ENCODE measurements around the gene COL6A1. TPM values are rescaled to one million over a fixed set of nuclear protein-coding genes. Genes with fewer than 3 reads are reported as not detected.

Gene COL6A1
- total RNA-seq, 1 experiment from 2014 or later: 33.4 TPM

DNA sequence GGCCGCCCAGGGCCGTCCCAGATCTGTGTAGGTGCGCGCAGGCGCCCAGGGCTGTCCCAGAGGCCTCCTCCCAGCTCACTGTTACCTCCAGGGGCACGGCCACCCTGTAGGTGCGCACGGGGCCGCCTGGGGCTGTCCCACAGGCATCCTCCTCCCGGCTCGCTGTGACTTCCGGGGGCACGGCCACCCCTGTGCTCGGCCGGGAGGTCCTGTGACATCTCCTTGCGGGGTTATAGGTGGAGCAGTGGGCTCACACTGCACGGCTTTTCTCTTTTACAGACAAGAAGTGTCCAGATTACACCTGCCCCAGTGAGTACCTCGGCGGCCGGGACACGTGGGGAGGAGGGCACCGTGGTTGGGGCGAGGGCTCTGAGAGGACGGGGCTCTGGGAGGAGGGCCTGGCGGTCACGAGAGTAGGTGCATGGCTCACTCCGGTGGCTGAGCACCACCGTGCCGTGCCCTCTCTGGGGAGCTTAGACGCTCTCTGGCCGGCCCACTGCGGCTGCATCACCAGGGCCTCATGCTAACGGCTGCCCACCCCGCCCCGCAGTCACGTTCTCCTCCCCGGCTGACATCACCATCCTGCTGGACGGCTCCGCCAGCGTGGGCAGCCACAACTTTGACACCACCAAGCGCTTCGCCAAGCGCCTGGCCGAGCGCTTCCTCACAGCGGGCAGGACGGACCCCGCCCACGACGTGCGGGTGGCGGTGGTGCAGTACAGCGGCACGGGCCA is 21.4 kb downstream of the COL6A1 start:
- ChIA-PET CTCF (no interaction called here), POLR2A (no interaction called here)
- no peaks in the 10 kb centered on the region for H3K27me3 ChIP-seq (replicated peaks; ENCODE audit: control insufficient read depth, insufficient read depth, low read length)
- H3K4me3 ChIP-seq (ENCODE audit: low read depth, low read length): no peak overlapping the region
- H3K4me3 Mint-ChIP-seq (ENCODE audit: unreplicated experiment): no peak overlapping the region
- H3K27me3 Mint-ChIP-seq (ENCODE audit: insufficient read depth, unreplicated experiment): no peaks in the 10 kb centered on the region
- BruUV-seq (replicated peaks): no TSS peak
- no peak for TF ChIP-seq CTCF (IDR thresholded peaks at IDR 0.05; ENCODE audit: insufficient read depth in 1 of 2, low read depth in 1 of 2, low read length in 1 of 2, severe bottlenecking in 1 of 2, unreplicated experiment in 1 of 2)
- no peaks in the 10 kb centered on the region for H3K4me1 Mint-ChIP-seq (ENCODE audit: low read depth, unreplicated experiment)
- H3K9me3 ChIP-seq: peaks cover 14% of the 10 kb centered on the region
- no peaks in the 10 kb centered on the region for H3K36me3 Mint-ChIP-seq (ENCODE audit: insufficient read depth, unreplicated experiment)
- H3K4me1 ChIP-seq: no peaks in the 10 kb centered on the region
- H3K27ac Mint-ChIP-seq (ENCODE audit: unreplicated experiment): no peak overlapping the region
- DNase-seq: no peak
- intact Hi-C loops (cut with micrococcal nuclease; ENCODE audit: unreplicated experiment): no loop called here
- no peaks in the 10 kb centered on the region for H3K9me3 Mint-ChIP-seq (ENCODE audit: unreplicated experiment)
- no peaks in the 10 kb centered on the region for H3K36me3 ChIP-seq (ENCODE audit: control insufficient read depth, insufficient read depth, low read length)

DNA sequence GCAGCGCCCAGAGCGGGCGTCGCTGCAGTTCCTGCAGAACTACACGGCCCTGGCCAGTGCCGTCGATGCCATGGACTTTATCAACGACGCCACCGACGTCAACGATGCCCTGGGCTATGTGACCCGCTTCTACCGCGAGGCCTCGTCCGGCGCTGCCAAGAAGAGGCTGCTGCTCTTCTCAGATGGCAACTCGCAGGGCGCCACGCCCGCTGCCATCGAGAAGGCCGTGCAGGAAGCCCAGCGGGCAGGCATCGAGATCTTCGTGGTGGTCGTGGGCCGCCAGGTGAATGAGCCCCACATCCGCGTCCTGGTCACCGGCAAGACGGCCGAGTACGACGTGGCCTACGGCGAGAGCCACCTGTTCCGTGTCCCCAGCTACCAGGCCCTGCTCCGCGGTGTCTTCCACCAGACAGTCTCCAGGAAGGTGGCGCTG is 22.0 kb downstream of the COL6A1 start:
- Histone ChIP-seq H3K27me3 (replicated peaks; ENCODE audit: control insufficient read depth, insufficient read depth, low read length) (no peaks in the 10 kb centered on the region), H3K4me3 (ENCODE audit: low read depth, low read length) (no peak overlapping the region), H3K9me3 (peaks cover 14% of the 10 kb centered on the region), H3K4me1 (no peaks in the 10 kb centered on the region), H3K36me3 (ENCODE audit: control insufficient read depth, insufficient read depth, low read length) (no peaks in the 10 kb centered on the region)
- no peaks in the 10 kb centered on the region for H3K36me3 Mint-ChIP-seq (ENCODE audit: insufficient read depth, unreplicated experiment)
- no peaks in the 10 kb centered on the region for H3K9me3 Mint-ChIP-seq (ENCODE audit: unreplicated experiment)
- no peaks in the 10 kb centered on the region for H3K4me1 Mint-ChIP-seq (ENCODE audit: low read depth, unreplicated experiment)
- H3K27me3 Mint-ChIP-seq (ENCODE audit: insufficient read depth, unreplicated experiment): no peaks in the 10 kb centered on the region
- no peak overlapping the region for H3K27ac Mint-ChIP-seq (ENCODE audit: unreplicated experiment)
- no peak for TF ChIP-seq CTCF (IDR thresholded peaks at IDR 0.05; ENCODE audit: insufficient read depth in 1 of 2, low read depth in 1 of 2, low read length in 1 of 2, severe bottlenecking in 1 of 2, unreplicated experiment in 1 of 2)
- H3K4me3 Mint-ChIP-seq (ENCODE audit: unreplicated experiment): no peak overlapping the region
- no peak for DNase-seq
- ChIA-PET CTCF (no interaction called here), POLR2A (no interaction called here)
- no TSS peak for BruUV-seq (replicated peaks)
- intact Hi-C loops (cut with micrococcal nuclease; ENCODE audit: unreplicated experiment): no loop called here

- DNase-seq: no peak
- intact Hi-C loops (cut with micrococcal nuclease; ENCODE audit: unreplicated experiment): no loop called here
- Histone ChIP-seq H3K4me3 (ENCODE audit: low read depth, low read length) (no peak overlapping the region), H3K4me1 (no peaks in the 10 kb centered on the region), H3K9me3 (peaks cover 14% of the 10 kb centered on the region), H3K27me3 (replicated peaks; ENCODE audit: control insufficient read depth, insufficient read depth, low read length) (no peaks in the 10 kb centered on the region), H3K36me3 (ENCODE audit: control insufficient read depth, insufficient read depth, low read length) (no peaks in the 10 kb centered on the region)
- Mint-ChIP-seq H3K36me3 (ENCODE audit: insufficient read depth, unreplicated experiment) (no peaks in the 10 kb centered on the region), H3K4me1 (ENCODE audit: low read depth, unreplicated experiment) (no peaks in the 10 kb centered on the region), H3K4me3 (ENCODE audit: unreplicated experiment) (no peak overlapping the region), H3K27me3 (ENCODE audit: insufficient read depth, unreplicated experiment) (no peaks in the 10 kb centered on the region), H3K27ac (ENCODE audit: unreplicated experiment) (no peak overlapping the region), H3K9me3 (ENCODE audit: unreplicated experiment) (no peaks in the 10 kb centered on the region)
- ChIA-PET CTCF (no interaction called here), POLR2A (no interaction called here)
- no peak for TF ChIP-seq CTCF (IDR thresholded peaks at IDR 0.05; ENCODE audit: insufficient read depth in 1 of 2, low read depth in 1 of 2, low read length in 1 of 2, severe bottlenecking in 1 of 2, unreplicated experiment in 1 of 2)
- no TSS peak for BruUV-seq (replicated peaks)
Observed at GRCh38 chr21:46004168-46004861, 22.7 kb downstream of the COL6A1 start.

All from Caco-2 (cell line).